Karpas-422 (cell line): Measurements from ENCODE around the gene LHPP. TPM values are rescaled to one million over a fixed set of nuclear protein-coding genes. Genes with fewer than 3 reads are reported as not detected.
A peak's percentile ranks its signal among the peaks of the same experiment; 100 is the strongest.

Experiments used
- DNase-seq: peaks from one replicate; pipeline ENCODE4 v3.0.0-alpha.2; 2015
- H2AFZ ChIP-seq: fragments of 200-600 bp; sonication (generic); 2 replicates; pipeline ENCODE4 v1.6.1; 2014; ENCODE audit warnings: antibody characterized with exemption, low read length, mixed read lengths
- H3K27ac ChIP-seq: fragments of 200-600 bp; sonication (generic); 2 replicates; pipeline ENCODE4 v1.5.1; 2014; ENCODE audit warnings: mild to moderate bottlenecking, low read length, moderate library complexity
- H3K27me3 ChIP-seq: fragments of 200-600 bp; sonication (generic); 2 replicates; pipeline ENCODE4 v1.6.1; 2014; ENCODE audit warnings: low read length, mixed read lengths
- H3K36me3 ChIP-seq: fragments of 200-600 bp; sonication (generic); 2 replicates; pipeline ENCODE4 v1.6.1; 2014; ENCODE audit warnings: low read length, mixed read lengths; ENCODE audit not compliant: insufficient read depth
- H3K4me1 ChIP-seq: fragments of 200-600 bp; sonication (generic); 2 replicates; pipeline ENCODE4 v1.6.1; 2014; ENCODE audit warnings: mild to moderate bottlenecking, low read length, mixed read lengths
- H3K4me2 ChIP-seq: fragments of 200-600 bp; sonication (generic); 2 replicates; pipeline ENCODE4 v1.6.1; 2014; ENCODE audit warnings: low read length, low read depth, mild to moderate bottlenecking; ENCODE audit not compliant: poor library complexity, severe bottlenecking
- H3K4me3 ChIP-seq: fragments of 200-600 bp; sonication (generic); 2 replicates; pipeline ENCODE4 v1.5.1; 2014; ENCODE audit warnings: mild to moderate bottlenecking, antibody characterized with exemption, low read length, mixed read lengths
- H3K79me2 ChIP-seq: fragments of 200-600 bp; sonication (generic); 2 replicates; pipeline ENCODE4 v1.6.1; 2014; ENCODE audit warnings: mild to moderate bottlenecking, low read length, mixed read lengths
- H3K9ac ChIP-seq: fragments of 200-600 bp; sonication (generic); 2 replicates; pipeline ENCODE4 v1.6.0; 2014; ENCODE audit warnings: low read length
- H3K9me2 ChIP-seq: fragments of 200-600 bp; sonication (generic), shearing (Covaris generic); replicated peaks from 2 replicates; pipeline ENCODE4 v1.6.0; 2014; ENCODE audit warnings: mild to moderate bottlenecking, low read length, moderate library complexity; ENCODE audit not compliant: insufficient read depth
- H3K9me3 ChIP-seq: fragments of 300-700, 200-600 bp; sonication (generic); 2 replicates; pipeline ENCODE4 v1.6.1; 2014; ENCODE audit warnings: low read length, mixed read lengths
- H4K20me1 ChIP-seq: fragments of 200-600 bp; sonication (generic); 2 replicates; pipeline ENCODE4 v1.6.1; 2014; ENCODE audit warnings: mild to moderate bottlenecking, antibody characterized with exemption, low read length, low read depth; ENCODE audit not compliant: insufficient read depth
- total RNA-seq: library from RNA; depleted of rRNA; stranded (reverse); fragments of >200 nt; shearing (Covaris generic); gene quantifications from 2 replicates; pipeline ENCODE4 v1.2.3, GENCODE V29; 2014; ENCODE audit warnings: low replicate concordance

Gene LHPP
- total RNA-seq, 1 experiment from 2014 or later = 57.2 TPM

GRCh38 chr10:124642088-124642710 lies 180.6 kb downstream of the LHPP start:
- H3K36me3 ChIP-seq = 0 out of 2 replicates have a peak, but pooled peaks cover 3% of the 10 kb centered on the region
- H2AFZ ChIP-seq = no peak overlapping the region
- no peak overlapping the region for H3K27ac ChIP-seq
- no peak overlapping the region for H3K4me2 ChIP-seq
- H3K79me2 ChIP-seq = peaks cover 97% of the 10 kb centered on the region
- peaks cover 32% of the 10 kb centered on the region for H3K4me1 ChIP-seq
- peaks cover 25% of the 10 kb centered on the region for H4K20me1 ChIP-seq
- no peaks in the 10 kb centered on the region for H3K27me3 ChIP-seq
- no peak overlapping the region for H3K4me3 ChIP-seq
- H3K9me3 ChIP-seq = no peaks in the 10 kb centered on the region
- no peak overlapping the region for H3K9ac ChIP-seq
- H3K9me2 ChIP-seq = no peaks in the 10 kb centered on the region
- DNase-seq = no peak

GRCh38 chr10:124643330-124644009 lies 181.8 kb downstream of the LHPP start:
- no peak overlapping the region for H3K4me3 ChIP-seq
- peaks cover 28% of the 10 kb centered on the region for H4K20me1 ChIP-seq
- H3K9me2 ChIP-seq = no peaks in the 10 kb centered on the region
- peaks cover 100% of the 10 kb centered on the region for H3K79me2 ChIP-seq
- H3K4me2 ChIP-seq = no peak overlapping the region
- H3K9me3 ChIP-seq = no peaks in the 10 kb centered on the region
- no peak overlapping the region for H2AFZ ChIP-seq
- peaks cover 38% of the 10 kb centered on the region for H3K4me1 ChIP-seq
- DNase-seq = no peak
- no peak overlapping the region for H3K27ac ChIP-seq
- H3K27me3 ChIP-seq = no peaks in the 10 kb centered on the region
- H3K36me3 ChIP-seq = no peaks in the 10 kb centered on the region
- no peak overlapping the region for H3K9ac ChIP-seq

- H2AFZ ChIP-seq = no peak overlapping the region
- no peak overlapping the region for H3K9ac ChIP-seq
- no peaks in the 10 kb centered on the region for H3K27me3 ChIP-seq
- H3K9me3 ChIP-seq = no peaks in the 10 kb centered on the region
- H3K4me1 ChIP-seq = peaks cover 39% of the 10 kb centered on the region
- no peaks in the 10 kb centered on the region for H3K36me3 ChIP-seq
- no peak for DNase-seq
- H3K9me2 ChIP-seq = no peaks in the 10 kb centered on the region
- no peak overlapping the region for H3K27ac ChIP-seq
- no peak overlapping the region for H3K4me2 ChIP-seq
- peaks cover 23% of the 10 kb centered on the region for H4K20me1 ChIP-seq
- no peak overlapping the region for H3K4me3 ChIP-seq
- H3K79me2 ChIP-seq = peaks cover 100% of the 10 kb centered on the region
Measured at GRCh38 chr10:124644236-124644635, 182.6 kb downstream of the LHPP start.

- H3K4me3 ChIP-seq = no peak overlapping the region
Measured at GRCh38 chr10:124644771-124645415, 183.3 kb downstream of the LHPP start.

GRCh38 chr10:124645467-124646095 lies 184.0 kb downstream of the LHPP start:
- Histone ChIP-seq H3K27ac (no peak overlapping the region), H3K4me1 (peaks cover 43% of the 10 kb centered on the region), H3K36me3 (no peaks in the 10 kb centered on the region)

More at GRCh38 chr10:124644771-124645415, 183.3 kb downstream of the LHPP start:
- Histone ChIP-seq H3K27me3 (no peaks in the 10 kb centered on the region), H3K36me3 (no peaks in the 10 kb centered on the region), H2AFZ (no peak overlapping the region), H3K4me1 (peaks cover 43% of the 10 kb centered on the region), H4K20me1 (peaks cover 20% of the 10 kb centered on the region), H3K27ac (no peak overlapping the region), H3K9me2 (no peaks in the 10 kb centered on the region), H3K79me2 (peaks cover 100% of the 10 kb centered on the region), H3K9ac (no peak overlapping the region), H3K4me2 (no peak overlapping the region), H3K9me3 (no peaks in the 10 kb centered on the region)
- no peak for DNase-seq

GRCh38 chr10:124646483-124647352 lies 185.1 kb downstream of the LHPP start:
- Histone ChIP-seq H2AFZ (no peak overlapping the region), H3K9me2 (no peaks in the 10 kb centered on the region), H3K4me3 (no peak overlapping the region), H3K36me3 (no peaks in the 10 kb centered on the region), H3K4me1 (peaks cover 35% of the 10 kb centered on the region), H3K27me3 (no peaks in the 10 kb centered on the region), H3K79me2 (peaks cover 100% of the 10 kb centered on the region), H3K9ac (no peak overlapping the region), H4K20me1 (peaks cover 28% of the 10 kb centered on the region), H3K9me3 (no peaks in the 10 kb centered on the region), H3K4me2 (no peak overlapping the region), H3K27ac (no peak overlapping the region)
- no peak for DNase-seq

More at GRCh38 chr10:124645467-124646095, 184.0 kb downstream of the LHPP start:
- Histone ChIP-seq H3K9ac (no peak overlapping the region), H3K9me3 (no peaks in the 10 kb centered on the region), H4K20me1 (peaks cover 25% of the 10 kb centered on the region), H3K4me3 (no peak overlapping the region), H2AFZ (no peak overlapping the region), H3K27me3 (no peaks in the 10 kb centered on the region), H3K4me2 (no peak overlapping the region), H3K9me2 (no peaks in the 10 kb centered on the region), H3K79me2 (peaks cover 100% of the 10 kb centered on the region)
- no peak for DNase-seq

GRCh38 chr10:124647421-124648130 lies 186.0 kb downstream of the LHPP start:
- no peak overlapping the region for H3K4me2 ChIP-seq
- H3K36me3 ChIP-seq = no peaks in the 10 kb centered on the region
- H3K27me3 ChIP-seq = no peaks in the 10 kb centered on the region
- H4K20me1 ChIP-seq = peaks cover 29% of the 10 kb centered on the region
- no peaks in the 10 kb centered on the region for H3K9me3 ChIP-seq
- H3K27ac ChIP-seq = no peak overlapping the region
- no peak overlapping the region for H3K9ac ChIP-seq
- H2AFZ ChIP-seq = no peak overlapping the region
- H3K79me2 ChIP-seq = peaks cover 100% of the 10 kb centered on the region
- H3K9me2 ChIP-seq = no peaks in the 10 kb centered on the region
- no peak overlapping the region for H3K4me3 ChIP-seq
- peaks cover 26% of the 10 kb centered on the region for H3K4me1 ChIP-seq
- DNase-seq = peak; percentile 72
